Activated naive CD8-positive, alpha-beta T cell treated with anti-CD3 and anti-CD28 coated beads for 36 hours (primary cell): Measurements from ENCODE around the gene C10orf67. TPM values are rescaled to one million over a fixed set of nuclear protein-coding genes. Genes with fewer than 3 reads are reported as not detected.

Experiments
- DNase-seq: peaks from one replicate; pipeline ENCODE4 v3.0.0; 2021
- H3K27ac Mint-ChIP-seq: one replicate; pipeline ENCODE4 v1.8.0; 2022; ENCODE audit warnings: mild to moderate bottlenecking, moderate library complexity, mixed read lengths
- H3K27me3 Mint-ChIP-seq: one replicate; pipeline ENCODE4 v1.8.0; 2022; ENCODE audit warnings: mild to moderate bottlenecking, mixed read lengths
- H3K36me3 Mint-ChIP-seq: one replicate; pipeline ENCODE4 v1.8.0; 2021; ENCODE audit warnings: mild to moderate bottlenecking, mixed read lengths
- H3K4me1 Mint-ChIP-seq: one replicate; pipeline ENCODE4 v1.8.0; 2021; ENCODE audit warnings: mixed read lengths
- H3K4me3 Mint-ChIP-seq: one replicate; pipeline ENCODE4 v1.8.0; 2022; ENCODE audit warnings: mild to moderate bottlenecking, moderate library complexity, mixed read lengths
- H3K9me3 Mint-ChIP-seq: one replicate; pipeline ENCODE4 v1.8.0; 2022; ENCODE audit warnings: mixed read lengths
- total RNA-seq, 2 experiments: library from RNA; stranded (reverse); gene quantifications; one replicate each; pipeline ENCODE4 v1.2.3, GENCODE V29; 2021

The C10orf67 gene
- total RNA-seq, 2 experiments from 2014 or later, result 0.45 to 0.60 TPM

GRCh38 chr10:23173214-23174073, 171.2 kb downstream of the C10orf67 start:
- Mint-ChIP-seq H3K9me3 (no peaks in the 10 kb centered on the region), H3K4me3 (no peak overlapping the region), H3K27me3 (peaks cover 70% of the 10 kb centered on the region), H3K27ac (no peak overlapping the region), H3K36me3 (no peaks in the 10 kb centered on the region), H3K4me1 (peaks cover 9% of the 10 kb centered on the region)
- no peak for DNase-seq

DNA sequence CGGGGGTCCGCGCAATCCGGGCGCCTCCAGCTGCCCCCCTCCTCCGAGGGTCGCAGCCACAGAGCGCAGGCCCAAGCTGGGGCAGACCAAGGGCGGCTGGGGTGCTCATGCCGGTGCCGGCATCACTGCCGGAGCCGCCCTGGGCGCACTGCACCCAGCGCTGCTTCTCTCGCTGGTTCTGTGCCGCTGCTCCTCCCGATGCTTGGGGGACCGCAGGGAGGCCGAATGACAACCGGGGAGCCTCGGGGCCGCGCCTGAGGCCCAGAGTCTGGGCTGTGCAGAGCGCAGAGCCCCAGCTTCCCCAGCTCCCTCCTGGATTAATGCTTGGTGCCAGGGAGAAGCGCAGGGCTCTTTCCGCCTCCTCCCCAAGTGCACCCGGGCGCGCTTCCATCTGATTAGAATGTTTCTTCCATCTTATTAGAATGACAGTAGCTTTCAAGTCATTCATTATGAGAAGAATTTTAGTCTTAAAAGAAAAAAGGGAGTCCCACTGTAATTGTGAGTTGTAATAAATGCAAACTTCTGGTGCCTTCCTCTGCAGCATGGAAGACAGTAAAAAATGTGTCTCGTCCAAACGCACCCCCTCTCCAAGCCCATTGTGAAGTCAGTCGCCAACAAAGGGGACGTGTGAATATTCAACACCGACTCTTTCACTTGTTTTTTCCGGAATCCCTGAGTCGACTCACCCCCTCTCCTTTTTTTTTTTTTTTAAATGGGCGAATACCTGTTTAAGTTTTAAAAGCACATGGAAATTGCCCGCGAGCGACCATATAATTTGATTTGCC, 172.0 kb downstream of the C10orf67 start:
- H3K27me3 Mint-ChIP-seq, result peaks cover 70% of the 10 kb centered on the region
- no peak overlapping the region for H3K4me3 Mint-ChIP-seq
- H3K4me1 Mint-ChIP-seq, result peaks cover 9% of the 10 kb centered on the region
- no peaks in the 10 kb centered on the region for H3K36me3 Mint-ChIP-seq
- DNase-seq, result no peak
- H3K9me3 Mint-ChIP-seq, result no peaks in the 10 kb centered on the region
- H3K27ac Mint-ChIP-seq, result no peak overlapping the region

DNA sequence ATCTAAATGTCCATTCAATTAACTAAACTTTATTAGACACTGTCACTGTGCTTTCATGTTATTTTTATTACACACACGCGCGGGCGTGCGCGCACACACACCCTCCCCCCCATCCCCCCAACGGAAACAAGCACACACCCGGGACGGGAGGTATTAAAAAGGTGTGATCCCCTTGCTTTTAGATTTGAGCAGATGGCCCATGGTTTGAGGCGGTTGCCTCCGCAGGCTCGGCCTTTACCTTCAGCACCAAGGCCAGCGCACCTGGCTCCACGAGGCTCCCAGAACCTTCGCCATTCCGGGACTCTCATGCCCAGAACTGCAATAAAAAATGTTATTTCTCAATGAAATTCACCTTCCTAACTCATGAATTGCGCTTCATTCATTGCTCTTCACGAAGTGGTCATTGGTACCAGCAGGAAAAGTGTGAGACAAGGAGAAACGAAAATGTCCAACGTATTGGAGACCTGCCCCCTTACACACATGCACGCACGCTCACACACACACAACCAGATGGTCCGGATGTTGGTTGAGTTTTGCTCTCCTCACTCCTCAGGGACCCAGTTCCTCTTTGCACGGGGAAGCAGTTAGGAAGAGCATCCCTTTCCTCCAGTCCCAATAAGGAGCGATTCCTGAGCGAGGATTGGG, 173.2 kb downstream of the C10orf67 start:
- Mint-ChIP-seq H3K27ac (no peak overlapping the region), H3K27me3 (peaks cover 69% of the 10 kb centered on the region), H3K4me3 (no peak overlapping the region), H3K36me3 (no peaks in the 10 kb centered on the region), H3K9me3 (no peaks in the 10 kb centered on the region), H3K4me1 (peaks cover 9% of the 10 kb centered on the region)
- no peak for DNase-seq

DNA sequence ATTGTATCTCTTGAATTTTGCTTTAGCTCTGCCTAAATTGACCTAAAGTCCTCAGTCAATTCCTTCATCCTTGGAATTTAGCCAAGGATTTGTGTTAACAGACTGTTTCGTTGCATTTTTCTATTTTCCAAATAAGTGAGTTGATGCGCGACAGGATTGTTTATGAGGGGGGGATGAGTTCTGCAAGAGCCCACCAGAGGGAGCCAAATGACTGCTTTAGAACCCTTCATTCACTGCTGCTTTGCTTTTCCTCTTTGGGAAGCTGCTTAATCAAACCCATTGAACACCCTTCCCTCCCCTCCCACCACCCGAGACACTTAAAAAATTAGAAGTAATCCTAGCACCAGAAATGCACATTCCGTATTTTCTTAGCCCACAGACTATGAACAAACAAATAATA, 186.2 kb downstream of the C10orf67 start:
- Mint-ChIP-seq H3K4me1 (peaks cover 2% of the 10 kb centered on the region), H3K27ac (no peak overlapping the region), H3K27me3 (peaks cover 58% of the 10 kb centered on the region), H3K9me3 (no peaks in the 10 kb centered on the region), H3K4me3 (no peak overlapping the region), H3K36me3 (no peaks in the 10 kb centered on the region)
- peak; percentile 11 for DNase-seq

GRCh38 chr10:23157691-23158369, 186.8 kb downstream of the C10orf67 start:
- H3K4me1 Mint-ChIP-seq, result peaks cover 2% of the 10 kb centered on the region
- no peak overlapping the region for H3K4me3 Mint-ChIP-seq
- no peak for DNase-seq

GRCh38 chr10:23157239-23157681, 187.3 kb downstream of the C10orf67 start:
- peaks cover 53% of the 10 kb centered on the region for H3K27me3 Mint-ChIP-seq
- DNase-seq, result no peak
- H3K36me3 Mint-ChIP-seq, result no peaks in the 10 kb centered on the region
- H3K9me3 Mint-ChIP-seq, result no peaks in the 10 kb centered on the region
- no peak overlapping the region for H3K4me3 Mint-ChIP-seq
- H3K4me1 Mint-ChIP-seq, result peaks cover 2% of the 10 kb centered on the region
- no peak overlapping the region for H3K27ac Mint-ChIP-seq

More at GRCh38 chr10:23157691-23158369, 186.8 kb downstream of the C10orf67 start:
- no peaks in the 10 kb centered on the region for H3K36me3 Mint-ChIP-seq
- H3K9me3 Mint-ChIP-seq, result no peaks in the 10 kb centered on the region
- peaks cover 53% of the 10 kb centered on the region for H3K27me3 Mint-ChIP-seq
- no peak overlapping the region for H3K27ac Mint-ChIP-seq

DNA sequence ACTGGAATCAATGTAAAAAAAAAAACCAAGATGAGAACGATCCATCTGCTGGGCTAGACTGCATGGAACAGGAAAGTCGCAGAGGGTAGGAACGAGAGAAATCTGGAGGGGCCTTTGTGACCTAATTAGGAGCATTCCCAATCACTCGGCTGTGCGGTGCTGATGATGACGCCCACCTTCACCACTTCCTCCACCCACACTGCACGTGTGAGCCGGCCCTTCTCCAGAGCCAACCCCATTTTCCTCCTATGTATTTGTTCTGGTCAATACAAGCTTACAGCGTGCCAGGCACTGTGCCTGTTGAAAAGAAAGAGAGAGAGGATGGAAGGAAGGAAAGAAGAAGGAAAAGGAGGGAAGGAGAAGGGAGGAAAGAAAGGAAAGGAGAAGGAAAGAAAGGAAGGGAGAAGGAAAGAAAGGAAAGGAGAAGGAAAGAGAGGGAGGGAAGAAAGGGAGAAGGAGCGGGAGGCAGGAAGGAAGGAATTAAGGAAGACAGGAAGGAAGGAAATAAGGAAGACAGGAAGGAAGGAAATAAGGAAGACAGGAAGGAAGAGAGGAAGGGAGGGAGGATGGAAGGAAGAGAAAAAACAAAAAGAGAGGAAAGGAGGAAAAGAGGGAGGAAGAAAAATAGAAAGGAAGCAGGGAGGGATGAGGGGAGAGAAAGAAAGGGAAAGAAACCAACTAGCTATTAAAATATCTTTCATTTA, 188.0 kb downstream of the C10orf67 start:
- Mint-ChIP-seq H3K27me3 (peaks cover 49% of the 10 kb centered on the region), H3K27ac (no peak overlapping the region), H3K36me3 (no peaks in the 10 kb centered on the region), H3K9me3 (no peaks in the 10 kb centered on the region), H3K4me1 (peaks cover 2% of the 10 kb centered on the region), H3K4me3 (no peak overlapping the region)
- DNase-seq, result no peak

- Mint-ChIP-seq H3K4me1 (peaks cover 2% of the 10 kb centered on the region), H3K27me3 (peaks cover 46% of the 10 kb centered on the region), H3K27ac (no peak overlapping the region), H3K4me3 (no peak overlapping the region), H3K36me3 (no peaks in the 10 kb centered on the region), H3K9me3 (no peaks in the 10 kb centered on the region)
- no peak for DNase-seq
These were observed 189.4 kb downstream of the C10orf67 start for GRCh38 chr10:23155169-23155568.

Other genes with a start within 250 kb of the C10orf67 start
- 1 to 10 TPM; 6.3 to 7.9 TPM for gene MSRB2, start 249.2 kb downstream of the C10orf67 start, total RNA-seq
- gene PTF1A, start 152.5 kb downstream of the C10orf67 start, total RNA-seq, result not detected
- 1 to 10 TPM; 8.5 to 9.8 TPM for gene OTUD1, start 94.3 kb upstream of the C10orf67 start, total RNA-seq